H1 (cell line): ENCODE data around the gene FAM53B. TPM values are rescaled to one million over a fixed set of nuclear protein-coding genes. Genes with fewer than 3 reads are reported as not detected.

Experiments used
- CTCF ChIA-PET: fragments of 300-600 bp; sonication (Branson Sonifier 250); formaldehyde crosslinking; loops from one replicate; lab custom pipeline; 2021; ENCODE audit not compliant: partially characterized antibody; lab: Charles Lee
- POLR2A ChIA-PET: fragments of 300-600 bp; sonication (Branson Sonifier 250); formaldehyde crosslinking; loops from one replicate; lab custom pipeline; 2021; ENCODE audit warnings: inconsistent platforms; ENCODE audit not compliant: partially characterized antibody; lab: Charles Lee
- DNase-seq, 2 experiments: peaks; one replicate each; pipeline versions ENCODE4 v3.0.0 to v3.0.0-alpha.2; 2010 to 2022; ENCODE audit warnings: low spot score in 2 of 2, low read depth in 1 of 2, mixed read lengths in 1 of 2
- FAIRE-seq: peaks from 2 replicates; lab custom pipeline; 2011; peaks lifted over from hg19 to GRCh38; lab: Jason Lieb, UNC
- H2AFZ ChIP-seq: 2 replicates; pipeline ENCODE4 v1.8.1; 2012; ENCODE audit warnings: low read length, inconsistent platforms
- H2AK5ac ChIP-seq: 2 replicates; pipeline ENCODE4 v1.6.1; 2013; ENCODE audit warnings: low read depth, low read length
- H2BK120ac ChIP-seq: replicated peaks from 2 replicates; pipeline ENCODE3; 2013; ENCODE audit warnings: low read depth, low read length, inconsistent platforms
- H2BK12ac ChIP-seq: 2 replicates; pipeline ENCODE4 v1.6.1; 2013; ENCODE audit warnings: low read depth, low read length
- H2BK15ac ChIP-seq: 2 replicates; pipeline ENCODE4 v1.6.1; 2013; ENCODE audit warnings: low read length
- H2BK20ac ChIP-seq: 2 replicates; pipeline ENCODE4 v1.6.1; 2013; ENCODE audit warnings: low read length
- H2BK5ac ChIP-seq: 2 replicates; pipeline ENCODE4 v1.6.1; 2013; ENCODE audit warnings: low read depth, low read length
- H3K14ac ChIP-seq: 2 replicates; pipeline ENCODE4 v1.6.1; 2013; ENCODE audit warnings: inconsistent platforms; ENCODE audit not compliant: insufficient read length
- H3K18ac ChIP-seq: 2 replicates; pipeline ENCODE4 v1.6.1; 2013; ENCODE audit warnings: low read length; ENCODE audit errors: extremely low read depth
- H3K23ac ChIP-seq: 2 replicates; pipeline ENCODE4 v1.6.1; 2013; ENCODE audit warnings: inconsistent platforms; ENCODE audit not compliant: insufficient read length
- H3K23me2 ChIP-seq: 2 replicates; pipeline ENCODE4 v1.6.1; 2013; ENCODE audit warnings: low read depth, low read length
- H3K27ac ChIP-seq: 2 replicates; pipeline ENCODE4 v1.6.1; 2011; ENCODE audit warnings: low read depth, low read length, inconsistent platforms
- H3K27me3 ChIP-seq, 4 experiments: replicated peaks in 1 of 4; 1 replicate in 1 of 4; 2 replicates in 3 of 4; pipeline versions ENCODE4 v1.6.1 to v1.8.1; 2011 to 2013; ENCODE audit warnings: low read length in 3 of 4, mild to moderate bottlenecking in 3 of 4, inconsistent platforms in 2 of 4, mixed read lengths in 2 of 4, moderate library complexity in 1 of 4; ENCODE audit not compliant: control insufficient read depth in 3 of 4, insufficient read depth in 3 of 4; ENCODE audit errors: extremely low read depth in 1 of 4
- H3K36me3 ChIP-seq, 4 experiments: 2 replicates each; pipeline versions ENCODE4 v1.6.1 to v1.8.1; 2011 to 2013; ENCODE audit warnings: mild to moderate bottlenecking in 4 of 4, low read length in 3 of 4, moderate library complexity in 2 of 4, control low read depth in 1 of 4, inconsistent platforms in 1 of 4; ENCODE audit not compliant: insufficient read depth in 4 of 4, control insufficient read depth in 2 of 4
- H3K4ac ChIP-seq: replicated peaks from 2 replicates; pipeline ENCODE3; 2013; ENCODE audit warnings: low read length, low read depth, mixed read lengths, inconsistent platforms; ENCODE audit not compliant: insufficient read length
- H3K4me1 ChIP-seq, 4 experiments: replicated peaks in 1 of 4; 1 replicate in 1 of 4; 2 replicates in 3 of 4; pipeline versions ENCODE4 v1.6.1 to v1.8.1; 2011 to 2013; ENCODE audit warnings: low read length in 3 of 4, inconsistent platforms in 2 of 4, mixed read lengths in 1 of 4; ENCODE audit not compliant: insufficient read depth in 4 of 4, control insufficient read depth in 3 of 4
- H3K4me2 ChIP-seq, 2 experiments: 2 replicates each; pipeline versions ENCODE4 v1.6.1 to v1.8.1; 2011 to 2013; ENCODE audit warnings: low read depth in 2 of 2, low read length in 2 of 2, control low read depth in 1 of 2, inconsistent platforms in 1 of 2, mild to moderate bottlenecking in 1 of 2; ENCODE audit not compliant: insufficient read depth in 1 of 2
- H3K4me3 ChIP-seq, 4 experiments: fragments of 200-600, 300-600 bp in 1 of 4; sonication (generic), shearing (Covaris generic), sonication (Bioruptor Twin) in 1 of 4; 2 replicates each; pipeline versions ENCODE4 v1.5.1 to v1.8.1; 2011 to 2016; ENCODE audit warnings: low read length in 4 of 4, low read depth in 3 of 4, control low read depth in 2 of 4, inconsistent platforms in 2 of 4, mild to moderate bottlenecking in 2 of 4, mixed read lengths in 1 of 4, moderate library complexity in 1 of 4; ENCODE audit not compliant: insufficient read depth in 2 of 4; ENCODE audit errors: extremely low read depth in 1 of 4
- H3K56ac ChIP-seq: replicated peaks from 2 replicates; pipeline ENCODE3; 2013; ENCODE audit warnings: low read depth, mild to moderate bottlenecking, mixed read lengths, low read length, inconsistent platforms; ENCODE audit not compliant: insufficient read length
- H3K79me1 ChIP-seq: 2 replicates; pipeline ENCODE4 v1.6.1; 2013; ENCODE audit warnings: low read depth, low read length, control low read depth
- H3K79me2 ChIP-seq, 2 experiments: 2 replicates each; pipeline versions ENCODE4 v1.6.1 to v1.8.1; 2012 to 2013; ENCODE audit warnings: low read length in 2 of 2, mild to moderate bottlenecking in 2 of 2, inconsistent platforms in 1 of 2; ENCODE audit not compliant: insufficient read depth in 2 of 2, control insufficient read depth in 1 of 2
- H3K9ac ChIP-seq, 4 experiments: replicated peaks in 1 of 4; 1 replicate in 1 of 4; 2 replicates in 3 of 4; pipeline versions ENCODE4 v1.6.1 to v1.8.1; 2011 to 2013; ENCODE audit warnings: low read depth in 3 of 4, low read length in 3 of 4, control low read depth in 2 of 4, mild to moderate bottlenecking in 2 of 4, moderate library complexity in 2 of 4, inconsistent platforms in 1 of 4; ENCODE audit errors: extremely low read depth in 1 of 4
- H3K9me3 ChIP-seq, 2 experiments: 2 replicates each; pipeline versions ENCODE4 v1.6.1 to v1.8.1; 2012 to 2013; ENCODE audit warnings: mild to moderate bottlenecking in 2 of 2, moderate library complexity in 2 of 2, control low read depth in 1 of 2, inconsistent platforms in 1 of 2, low read depth in 1 of 2, low read length in 1 of 2, mixed read lengths in 1 of 2; ENCODE audit not compliant: insufficient read depth in 2 of 2
- H4K20me1 ChIP-seq, 2 experiments: replicated peaks in 1 of 2; 2 replicates each; pipeline versions ENCODE3 to v1.8.1; 2011 to 2013; ENCODE audit warnings: inconsistent platforms in 2 of 2, low read length in 2 of 2, mild to moderate bottlenecking in 1 of 2; ENCODE audit not compliant: insufficient read depth in 2 of 2, control insufficient read depth in 1 of 2
- H4K5ac ChIP-seq: 2 replicates; pipeline ENCODE4 v1.6.1; 2013; ENCODE audit warnings: low read length, low read depth, mixed read lengths, inconsistent platforms; ENCODE audit not compliant: insufficient read length
- H4K8ac ChIP-seq: 2 replicates; pipeline ENCODE4 v1.8.0; 2013; ENCODE audit warnings: mild to moderate bottlenecking, moderate library complexity, low read length, inconsistent platforms; ENCODE audit not compliant: insufficient read depth; ENCODE audit errors: extremely low read depth
- H4K91ac ChIP-seq: replicated peaks from 2 replicates; pipeline ENCODE3; 2013; ENCODE audit warnings: low read length, mixed read lengths, inconsistent platforms; ENCODE audit not compliant: insufficient read length
- ATF3 ChIP-seq: IDR thresholded peaks from 2 replicates; pipeline ENCODE4 v1.6.1; 2011; ENCODE audit warnings: low read depth, mild to moderate bottlenecking, low read length; ENCODE audit not compliant: insufficient read depth
- EZH2 ChIP-seq: fragments of 200-600 bp; sonication (generic); IDR thresholded peaks from 2 replicates; pipeline ENCODE4 v1.7.1; 2012; ENCODE audit warnings: low read depth, mild to moderate bottlenecking, moderate library complexity, low read length, inconsistent platforms; ENCODE audit not compliant: severe bottlenecking
- GABPA ChIP-seq: IDR thresholded peaks from 2 replicates; pipeline ENCODE4 v1.6.1; 2011; ENCODE audit warnings: mild to moderate bottlenecking, low read length, moderate library complexity, borderline replicate concordance; ENCODE audit not compliant: insufficient read depth
- JUN ChIP-seq: IDR thresholded peaks from 2 replicates; pipeline ENCODE4 v1.6.1; 2011; ENCODE audit warnings: low read depth, mild to moderate bottlenecking, improper control_type of control experiment, low read length
- SAP30 ChIP-seq: fragments of 300-600 bp; sonication (generic); IDR thresholded peaks from 2 replicates; pipeline ENCODE4 v1.7.1; 2012; ENCODE audit warnings: low read length, moderate library complexity, mild to moderate bottlenecking, inconsistent platforms; ENCODE audit not compliant: insufficient read depth, insufficient replicate concordance
- WGBS, 2 experiments: shearing (Covaris generic) in 1 of 2; methylation state at CpG; one replicate each; pipeline versions ENCODE4 v1.1.6 to v1.1.7; 2013 to 2015; ENCODE audit warnings: low lambda C conversion rate in 2 of 2, mixed read lengths in 2 of 2, inconsistent platforms in 1 of 2, low coverage in 1 of 2, missing lambda C conversion rate in 1 of 2; ENCODE audit not compliant: insufficient replicate concordance in 2 of 2, insufficient coverage in 1 of 2, insufficient read length in 1 of 2; ENCODE audit errors: extremely low coverage in 1 of 2, missing lambda C conversion rate in 1 of 2; 5-methylcytosine and 5-hydroxymethylcytosine counted together
- polyA plus RNA-seq, 7 experiments: library from polyadenylated mRNA; depleted of rRNA in 3 of 7; stranded (reverse) in 5 of 7; unstranded in 2 of 7; fragments of >200 nt in 5 of 7; fragments of 200-250 nt in 2 of 7; gene quantifications; 1 replicate in 5 of 7; 2 replicates in 1 of 7; 4 replicates in 1 of 7; pipeline versions ENCODE4 v1.2.1 to v1.2.3, GENCODE V29; 2011 to 2013; ENCODE audit warnings: missing spikeins in 2 of 7, mixed read lengths in 2 of 7
- total RNA-seq: library from RNA; stranded (reverse); fragmentation: NEBNext Ultra II Directional; extraction: Animal tissue kit (Norgen Biotek cat#: 25700); gene quantifications from 2 replicates; pipeline ENCODE4 v1.2.1, GENCODE V29; 2021

Gene FAM53B
- total and polyA plus RNA-seq, 2 of the 8 experiments (the other 6 are each of a cell fraction or from before 2014, with no cell fraction given): 5.3 to 14.4 TPM

- H4K5ac ChIP-seq: no peak overlapping the region
- no peaks in the 10 kb centered on the region for H3K23me2 ChIP-seq
- no peak overlapping the region for H3K4me2 ChIP-seq
- no peak overlapping the region for H3K9ac ChIP-seq
- ChIA-PET POLR2A (no interaction called here), CTCF (interaction anchor here (0.6 to 2.8 kb wide), 4 partner anchors 10 to 157 kb away, joined by 3 to 9 read pairs (median 5); no protein-coding TSS in a partner anchor)
- no peak overlapping the region for H3K4me3 ChIP-seq
- H3K27ac ChIP-seq: no peak overlapping the region
- H4K20me1 ChIP-seq: peaks cover 0 to 2% of the 10 kb centered on the region in 2 experiments
- TF ChIP-seq SAP30 (no peak), ATF3 (no peak), EZH2 (no peak), JUN (no peak), GABPA (no peak)
- WGBS, 2 experiments: 93% methylated on average over 33 of the region's 36 CpGs; no CpG with 5 or more reads in 1 of the 2 experiments
- no peaks in the 10 kb centered on the region for H3K9me3 ChIP-seq
- H2BK120ac ChIP-seq: no peak overlapping the region
- no peak overlapping the region for H4K91ac ChIP-seq
- H3K36me3 ChIP-seq: peaks cover 0 to 6% (median 4%) of the 10 kb centered on the region in 4 experiments; a peak in 3 of 8 replicates
- no peaks in the 10 kb centered on the region for H3K27me3 ChIP-seq
- H3K79me1 ChIP-seq: peaks cover 5% of the 10 kb centered on the region
- FAIRE-seq (no peak), DNase-seq (no peak)
- H2AFZ ChIP-seq: no peak overlapping the region
- H2AK5ac ChIP-seq: no peak overlapping the region
- H3K14ac ChIP-seq: no peak overlapping the region
- no peak overlapping the region for H3K18ac ChIP-seq
- H2BK12ac ChIP-seq: no peak overlapping the region
- H3K4ac ChIP-seq: no peak overlapping the region
- H3K4me1 ChIP-seq: peaks cover 0 to 6% (median 0%) of the 10 kb centered on the region in 4 experiments; a peak in 2 of 7 replicates
- no peak overlapping the region for H3K23ac ChIP-seq
- H2BK15ac ChIP-seq: no peak overlapping the region
- no peak overlapping the region for H3K56ac ChIP-seq
- no peak overlapping the region; the same call in 1 of the 2 replicates for H4K8ac ChIP-seq
- no peak overlapping the region for H2BK20ac ChIP-seq
- H2BK5ac ChIP-seq: no peak overlapping the region
- no peaks in the 10 kb centered on the region for H3K79me2 ChIP-seq
These were observed 62.3 kb downstream of the FAM53B start for GRCh38 chr10:124681626-124682552.
